Measurements from ENCODE around the gene CYB5R4.

- TF ChIP-seq, protein P1, sequence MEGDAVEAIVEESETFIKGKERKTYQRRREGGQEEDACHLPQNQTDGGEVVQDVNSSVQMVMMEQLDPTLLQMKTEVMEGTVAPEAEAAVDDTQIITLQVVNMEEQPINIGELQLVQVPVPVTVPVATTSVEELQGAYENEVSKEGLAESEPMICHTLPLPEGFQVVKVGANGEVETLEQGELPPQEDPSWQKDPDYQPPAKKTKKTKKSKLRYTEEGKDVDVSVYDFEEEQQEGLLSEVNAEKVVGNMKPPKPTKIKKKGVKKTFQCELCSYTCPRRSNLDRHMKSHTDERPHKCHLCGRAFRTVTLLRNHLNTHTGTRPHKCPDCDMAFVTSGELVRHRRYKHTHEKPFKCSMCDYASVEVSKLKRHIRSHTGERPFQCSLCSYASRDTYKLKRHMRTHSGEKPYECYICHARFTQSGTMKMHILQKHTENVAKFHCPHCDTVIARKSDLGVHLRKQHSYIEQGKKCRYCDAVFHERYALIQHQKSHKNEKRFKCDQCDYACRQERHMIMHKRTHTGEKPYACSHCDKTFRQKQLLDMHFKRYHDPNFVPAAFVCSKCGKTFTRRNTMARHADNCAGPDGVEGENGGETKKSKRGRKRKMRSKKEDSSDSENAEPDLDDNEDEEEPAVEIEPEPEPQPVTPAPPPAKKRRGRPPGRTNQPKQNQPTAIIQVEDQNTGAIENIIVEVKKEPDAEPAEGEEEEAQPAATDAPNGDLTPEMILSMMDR (conservative IDR thresholded peaks at IDR 0.05; ENCODE audit: low read depth, low read length), result no peak
- no peak for TF ChIP-seq EZH2 (IDR thresholded peaks at IDR 0.05; ENCODE audit: borderline replicate concordance, low read depth, low read length, poor library complexity, severe bottlenecking)
Observed at GRCh38 chr6:83893024-83893423, 33.5 kb downstream of the CYB5R4 start.
